H9 (cell line): Measurements from ENCODE around the gene ADCY5. TPM values are rescaled to one million over a fixed set of nuclear protein-coding genes. Genes with fewer than 3 reads are reported as not detected.

Source experiments
- DNase-seq: peaks from one replicate; pipeline ENCODE4 v3.0.0-alpha.2; 2017
- H2AFZ ChIP-seq: one replicate; pipeline ENCODE4 v1.6.1; 2013; ENCODE audit warnings: mild to moderate bottlenecking, low read length, control low read depth, moderate library complexity
- H2AK5ac ChIP-seq: 2 replicates; pipeline ENCODE4 v1.6.1; 2013; ENCODE audit warnings: low read length, control low read depth, mixed read lengths; ENCODE audit not compliant: insufficient read length
- H2BK120ac ChIP-seq: one replicate; pipeline ENCODE4 v1.6.1; 2013; ENCODE audit warnings: low read depth, mild to moderate bottlenecking, low read length, control low read depth, inconsistent platforms; ENCODE audit not compliant: poor library complexity, severe bottlenecking
- H2BK12ac ChIP-seq: 2 replicates; pipeline ENCODE4 v1.6.1; 2013; ENCODE audit warnings: low read length, control low read depth, mixed read lengths, low read depth; ENCODE audit not compliant: insufficient read length
- H2BK15ac ChIP-seq: 2 replicates; pipeline ENCODE4 v1.6.1; 2013; ENCODE audit warnings: low read depth, low read length, control low read depth
- H2BK20ac ChIP-seq: one replicate; pipeline ENCODE4 v1.6.1; 2013; ENCODE audit warnings: low read depth, mild to moderate bottlenecking, low read length, control low read depth, inconsistent platforms; ENCODE audit not compliant: poor library complexity, severe bottlenecking
- H2BK5ac ChIP-seq: 2 replicates; pipeline ENCODE4 v1.6.1; 2013; ENCODE audit warnings: low read length, control low read depth, mixed read lengths; ENCODE audit not compliant: insufficient read length
- H3K14ac ChIP-seq: 2 replicates; pipeline ENCODE4 v1.6.1; 2013; ENCODE audit warnings: low read length, control low read depth; ENCODE audit not compliant: insufficient read depth
- H3K18ac ChIP-seq: 2 replicates; pipeline ENCODE4 v1.6.1; 2013; ENCODE audit warnings: low read depth, mild to moderate bottlenecking, mixed read lengths, low read length, control low read depth; ENCODE audit not compliant: insufficient read length
- H3K23ac ChIP-seq: 2 replicates; pipeline ENCODE4 v1.6.1; 2013; ENCODE audit warnings: low read length, control low read depth, mixed read lengths, low read depth; ENCODE audit not compliant: insufficient read length
- H3K23me2 ChIP-seq: 2 replicates; pipeline ENCODE4 v1.6.1; 2013; ENCODE audit warnings: low read depth, mild to moderate bottlenecking, mixed read lengths, low read length, control low read depth; ENCODE audit not compliant: insufficient read length, poor library complexity, severe bottlenecking
- H3K27ac ChIP-seq: 2 replicates; pipeline ENCODE4 v1.5.1; 2013; ENCODE audit warnings: low read length, control low read depth, mixed read lengths, low read depth; ENCODE audit not compliant: insufficient read length
- H3K27me3 ChIP-seq: 2 replicates; pipeline ENCODE4 v1.6.1; 2013; ENCODE audit warnings: low read length, control low read depth, inconsistent platforms; ENCODE audit not compliant: insufficient read depth
- H3K4ac ChIP-seq: 2 replicates; pipeline ENCODE4 v1.6.1; 2013; ENCODE audit warnings: low read depth, mild to moderate bottlenecking, control low read depth, inconsistent platforms, low read length, moderate library complexity
- H3K4me1 ChIP-seq: 2 replicates; pipeline ENCODE4 v1.6.1; 2013; ENCODE audit warnings: low read length, control low read depth, inconsistent platforms; ENCODE audit not compliant: insufficient read depth
- H3K4me2 ChIP-seq: 2 replicates; pipeline ENCODE4 v1.6.1; 2013; ENCODE audit warnings: low read length, control low read depth, mixed read lengths; ENCODE audit not compliant: insufficient read length, insufficient read depth
- H3K56ac ChIP-seq: 2 replicates; pipeline ENCODE4 v1.6.1; 2013; ENCODE audit warnings: low read depth, mild to moderate bottlenecking, mixed read lengths, low read length, control low read depth; ENCODE audit not compliant: insufficient read length
- H3K79me1 ChIP-seq: 2 replicates; pipeline ENCODE4 v1.6.1; 2013; ENCODE audit warnings: low read depth, mild to moderate bottlenecking, moderate library complexity, low read length, control low read depth, inconsistent platforms; ENCODE audit not compliant: insufficient read depth, poor library complexity, severe bottlenecking
- H3K79me2 ChIP-seq: 2 replicates; pipeline ENCODE4 v1.6.1; 2013; ENCODE audit warnings: low read length, control low read depth, inconsistent platforms; ENCODE audit not compliant: insufficient read depth
- H3K9ac ChIP-seq: 2 replicates; pipeline ENCODE4 v1.6.1; 2013; ENCODE audit warnings: low read length, control low read depth, mixed read lengths; ENCODE audit not compliant: insufficient read length; ENCODE audit errors: extremely low read depth
- H3K9me3 ChIP-seq: one replicate; pipeline ENCODE4 v1.6.1; 2013; ENCODE audit warnings: low read depth, low read length, inconsistent platforms; ENCODE audit not compliant: control insufficient read depth
- H3T11ph ChIP-seq: one replicate; pipeline ENCODE4 v1.6.1; 2013; ENCODE audit warnings: mild to moderate bottlenecking, low read length, control low read depth, inconsistent platforms
- H4K20me1 ChIP-seq: one replicate; pipeline ENCODE4 v1.6.1; 2013; ENCODE audit not compliant: control insufficient read depth, insufficient read length, insufficient read depth
- H4K5ac ChIP-seq: 2 replicates; pipeline ENCODE4 v1.6.1; 2013; ENCODE audit warnings: low read depth, mild to moderate bottlenecking, mixed read lengths, low read length, control low read depth; ENCODE audit not compliant: insufficient read length
- H4K8ac ChIP-seq: replicated peaks from 2 replicates; pipeline ENCODE4 v1.6.1; 2013; ENCODE audit warnings: low read length, control low read depth, mixed read lengths, low read depth; ENCODE audit not compliant: insufficient read length
- H4K91ac ChIP-seq: 2 replicates; pipeline ENCODE4 v1.6.1; 2013; ENCODE audit warnings: low read depth, mild to moderate bottlenecking, moderate library complexity, mixed read lengths, low read length, control low read depth; ENCODE audit not compliant: insufficient read length
- H3K27ac Mint-ChIP-seq, 3 experiments: 2 replicates in 2 of 3; 3 replicates in 1 of 3; pipeline ENCODE4 v1.8.0; 2020 to 2021; ENCODE audit warnings: mixed read lengths in 3 of 3, mild to moderate bottlenecking in 1 of 3, moderate library complexity in 1 of 3
- H3K27me3 Mint-ChIP-seq: 2 replicates; pipeline ENCODE4 v1.8.0; 2021; ENCODE audit warnings: low read depth, mild to moderate bottlenecking, moderate library complexity, mixed read lengths
- H3K36me3 Mint-ChIP-seq, 3 experiments: 2 replicates in 2 of 3; 3 replicates in 1 of 3; pipeline ENCODE4 v1.8.0; 2020 to 2021; ENCODE audit warnings: low read depth in 3 of 3, mixed read lengths in 3 of 3; ENCODE audit not compliant: insufficient read depth in 1 of 3
- H3K4me1 Mint-ChIP-seq, 2 experiments: 2 replicates each; pipeline ENCODE4 v1.8.0; 2020; ENCODE audit warnings: mixed read lengths in 2 of 2
- H3K4me3 Mint-ChIP-seq, 2 experiments: 2 replicates in 1 of 2; 3 replicates in 1 of 2; pipeline ENCODE4 v1.8.0; 2020 to 2021; ENCODE audit warnings: mild to moderate bottlenecking in 2 of 2, mixed read lengths in 2 of 2, moderate library complexity in 1 of 2
- H3K9me3 Mint-ChIP-seq, 2 experiments: 2 replicates in 1 of 2; 3 replicates in 1 of 2; pipeline ENCODE4 v1.8.0; 2020; ENCODE audit warnings: mild to moderate bottlenecking in 2 of 2, mixed read lengths in 2 of 2, moderate library complexity in 1 of 2
- CTCF ChIP-seq: fragments of 200-600 bp; sonication (generic); conservative IDR thresholded peaks from 3 replicates; pipeline ENCODE4 v1.8.0; 2021; ENCODE audit warnings: antibody characterized with exemption, mild to moderate bottlenecking
- WGBS: extraction: QIAGEN DNeasy Blood & Tissue Kit; methylation state at CpG from one replicate; pipeline ENCODE4 v1.1.7; 2013; ENCODE audit warnings: missing lambda C conversion rate, low lambda C conversion rate, mixed read lengths; ENCODE audit not compliant: insufficient read length; ENCODE audit errors: extremely low coverage; 5-methylcytosine and 5-hydroxymethylcytosine counted together
- total RNA-seq: library from RNA; stranded (reverse); gene quantifications from 2 replicates; pipeline ENCODE4 v1.2.1, GENCODE V29; 2021

The ADCY5 gene
- total RNA-seq, 1 experiment from 2014 or later, result 5.0 TPM

- Histone ChIP-seq H3K27ac (no peak overlapping the region), H2BK20ac (no peak overlapping the region), H3K56ac (no peak overlapping the region), H3K4ac (no peak overlapping the region), H3T11ph (no peak overlapping the region), H3K9ac (no peak overlapping the region), H3K79me1 (no peaks in the 10 kb centered on the region), H3K23me2 (no peaks in the 10 kb centered on the region), H4K91ac (no peak overlapping the region), H3K14ac (no peak overlapping the region), H3K27me3 (no peaks in the 10 kb centered on the region), H3K23ac (no peak overlapping the region), H2AK5ac (no peak overlapping the region), H3K4me2 (no peak overlapping the region), H2BK5ac (no peak overlapping the region), H2AFZ (no peak overlapping the region), H3K79me2 (no peaks in the 10 kb centered on the region), H2BK15ac (no peak overlapping the region), H4K5ac (no peak overlapping the region), H2BK120ac (no peak overlapping the region), H3K18ac (no peak overlapping the region), H4K20me1 (no peaks in the 10 kb centered on the region), H3K4me1 (no peaks in the 10 kb centered on the region), H4K8ac (no peak overlapping the region), H2BK12ac (no peak overlapping the region), H3K9me3 (no peaks in the 10 kb centered on the region)
- no peak overlapping the region for H3K4me3 Mint-ChIP-seq
- peaks cover 4 to 5% of the 10 kb centered on the region in 2 experiments; a peak in 2 of 5 replicates for H3K9me3 Mint-ChIP-seq
- peaks cover 0 to 4% of the 10 kb centered on the region in 2 experiments; a peak in 1 of 4 replicates for H3K4me1 Mint-ChIP-seq
- DNase-seq, result no peak
- no peaks in the 10 kb centered on the region for H3K36me3 Mint-ChIP-seq
- no peak overlapping the region; a peak in 1 of 7 replicates for H3K27ac Mint-ChIP-seq
- peaks cover 2% of the 10 kb centered on the region for H3K27me3 Mint-ChIP-seq
- no peak for TF ChIP-seq CTCF
- no CpG with 5 or more reads among the region's 2 CpGs for WGBS
Measured at GRCh38 chr3:123374016-123374415, 74.9 kb downstream of the ADCY5 start.
